HG03558 (cell line): ENCODE measurements around the gene PNRC2.

Source experiments
- ATAC-seq: cut with Tn5 transposase; IDR thresholded peaks from one replicate; pipeline ENCODE4 v1.9.1; 2021; ENCODE audit warnings: moderate number of reproducible peaks; ENCODE audit not compliant: unreplicated experiment; ENCODE audit errors: extremely low read depth

PNRC2 gene, protein sequence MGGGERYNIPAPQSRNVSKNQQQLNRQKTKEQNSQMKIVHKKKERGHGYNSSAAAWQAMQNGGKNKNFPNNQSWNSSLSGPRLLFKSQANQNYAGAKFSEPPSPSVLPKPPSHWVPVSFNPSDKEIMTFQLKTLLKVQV

GRCh38 chr1:23959461-23960290, at the start of gene PNRC2:
PNRC2 (plus strand) TSS chr1:23959828; CDS start chr1:23961458, 1,630 bp downstream.
- peak; percentile 47 for ATAC-seq

GRCh38 chr1:23910144-23910543, 49.5 kb upstream of the PNRC2 start:
- ATAC-seq = no peak

- ATAC-seq = no peak
Observed at GRCh38 chr1:23910553-23911246, 48.9 kb upstream of the PNRC2 start.

DNA sequence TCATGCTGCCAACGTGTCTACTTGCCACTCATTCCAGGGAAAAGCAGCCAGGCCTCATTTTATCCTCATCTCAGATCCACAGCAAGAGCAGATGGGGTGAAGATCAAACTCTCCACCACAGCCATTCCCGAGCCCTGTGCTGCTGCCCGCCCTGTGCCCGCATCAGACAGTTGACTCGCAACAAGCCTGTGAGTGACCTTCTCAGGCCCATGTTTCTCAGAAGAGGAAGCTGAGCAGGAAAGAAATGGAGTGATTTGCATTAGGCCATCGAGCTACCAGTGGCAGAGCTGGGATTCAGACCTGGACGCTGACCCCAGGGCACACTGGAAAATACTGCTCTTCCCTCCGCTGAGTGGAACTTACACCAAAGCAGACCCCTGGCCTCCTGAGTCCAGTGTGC, 47.7 kb upstream of the PNRC2 start:
- no peak for ATAC-seq

DNA sequence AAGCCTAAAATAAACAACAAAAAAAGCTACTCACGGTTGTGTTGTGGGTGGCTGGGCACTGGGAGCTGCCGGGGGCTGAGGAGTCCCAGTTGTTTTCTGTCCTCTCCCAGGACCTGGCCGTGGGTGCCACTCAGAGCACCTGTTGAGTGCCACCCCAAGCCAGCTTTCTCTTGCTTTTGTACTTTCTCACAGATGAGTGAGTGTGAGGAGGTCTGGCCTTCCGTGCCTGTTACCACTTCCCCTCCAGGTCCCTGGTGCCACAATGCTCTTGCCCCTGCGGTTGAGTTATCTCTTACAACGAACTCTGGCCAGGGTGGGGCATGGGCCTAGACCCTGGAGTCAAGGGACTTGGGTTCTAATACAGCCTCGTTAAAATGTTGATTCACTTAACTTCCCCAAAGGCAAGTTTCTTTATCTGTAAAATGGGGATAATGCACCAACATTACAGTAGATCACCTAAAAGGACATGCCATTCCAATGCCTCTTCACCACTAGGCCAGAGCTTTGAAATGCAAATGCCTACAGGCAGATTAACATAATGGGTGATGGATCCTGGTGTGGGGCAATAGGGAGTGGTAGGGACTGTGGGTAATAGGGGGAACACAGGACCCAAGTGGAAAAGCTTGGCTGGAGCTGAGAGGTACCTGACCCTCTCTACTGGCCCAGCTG, 46.3 kb upstream of the PNRC2 start, which contains the start of gene CNR2:
CNR2 (minus strand) TSS at position 151 of the 669 bp plus-strand sequence. CDS start 37,745 bp downstream, outside the sequence.
- ATAC-seq = no peak

DNA sequence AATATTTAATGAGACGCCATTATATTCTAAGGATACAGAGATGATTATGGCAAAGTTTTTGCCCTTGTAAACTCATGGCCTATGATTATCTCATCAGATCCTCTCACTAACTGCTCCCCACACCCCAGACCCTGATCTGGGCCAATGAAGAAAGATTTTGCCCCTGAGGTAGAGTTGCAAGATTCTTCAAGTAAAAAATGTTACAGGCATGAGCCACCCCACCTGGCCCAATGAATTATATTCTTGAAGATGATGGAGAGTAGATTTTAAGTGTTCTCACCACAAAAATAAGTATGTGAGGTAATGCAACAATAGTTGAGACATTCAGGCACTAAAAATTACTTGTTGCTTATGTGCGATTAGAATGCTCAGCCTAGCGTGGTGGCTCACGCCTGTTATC, 44.7 kb upstream of the PNRC2 start:
- ATAC-seq = no peak

GRCh38 chr1:23915466-23915865, 44.2 kb upstream of the PNRC2 start:
- ATAC-seq = no peak

DNA sequence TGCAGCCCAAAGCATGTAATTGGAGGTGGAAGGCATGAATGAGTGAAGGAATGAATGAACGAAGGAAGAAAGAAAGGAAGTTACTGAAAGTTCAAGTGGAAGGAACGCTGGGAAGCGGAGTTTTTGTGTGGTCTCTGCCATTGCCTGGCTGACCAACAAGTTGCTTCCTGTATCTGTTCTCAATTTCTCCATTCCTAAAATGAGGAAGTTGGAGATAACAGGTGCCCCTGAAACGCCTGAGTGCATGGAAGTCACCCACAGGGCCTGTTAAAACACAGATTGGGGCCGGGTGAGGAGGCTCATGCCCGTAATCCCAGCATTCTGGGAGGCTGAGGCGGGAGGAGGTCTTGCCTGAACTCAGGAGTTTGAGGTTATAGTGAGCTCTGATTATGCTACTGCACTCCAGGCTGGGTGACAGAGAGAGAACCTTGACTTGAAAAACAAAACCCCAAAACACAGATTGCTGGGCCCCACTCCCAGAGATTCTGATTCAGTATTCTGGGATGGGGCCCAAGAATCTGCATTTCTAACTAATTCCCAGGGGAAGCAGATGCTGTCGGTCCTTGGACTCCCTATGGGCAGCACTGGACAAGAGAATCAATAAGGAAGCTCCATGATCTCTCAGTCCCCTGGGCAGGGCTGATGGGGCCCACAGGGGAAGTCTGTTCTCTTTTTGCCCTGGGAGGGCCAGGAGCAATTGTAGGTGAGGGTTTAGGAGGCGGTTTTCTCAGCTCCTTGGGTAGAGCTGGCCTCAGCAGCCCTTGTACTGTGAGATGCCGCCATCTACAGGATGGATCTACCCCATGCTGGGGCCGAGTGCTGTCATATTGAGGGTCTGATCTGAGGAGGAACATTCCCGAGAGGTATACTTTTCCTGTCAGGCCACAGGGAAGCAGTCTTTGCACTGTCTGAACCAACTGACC, 43.2 kb upstream of the PNRC2 start:
- no peak for ATAC-seq

DNA sequence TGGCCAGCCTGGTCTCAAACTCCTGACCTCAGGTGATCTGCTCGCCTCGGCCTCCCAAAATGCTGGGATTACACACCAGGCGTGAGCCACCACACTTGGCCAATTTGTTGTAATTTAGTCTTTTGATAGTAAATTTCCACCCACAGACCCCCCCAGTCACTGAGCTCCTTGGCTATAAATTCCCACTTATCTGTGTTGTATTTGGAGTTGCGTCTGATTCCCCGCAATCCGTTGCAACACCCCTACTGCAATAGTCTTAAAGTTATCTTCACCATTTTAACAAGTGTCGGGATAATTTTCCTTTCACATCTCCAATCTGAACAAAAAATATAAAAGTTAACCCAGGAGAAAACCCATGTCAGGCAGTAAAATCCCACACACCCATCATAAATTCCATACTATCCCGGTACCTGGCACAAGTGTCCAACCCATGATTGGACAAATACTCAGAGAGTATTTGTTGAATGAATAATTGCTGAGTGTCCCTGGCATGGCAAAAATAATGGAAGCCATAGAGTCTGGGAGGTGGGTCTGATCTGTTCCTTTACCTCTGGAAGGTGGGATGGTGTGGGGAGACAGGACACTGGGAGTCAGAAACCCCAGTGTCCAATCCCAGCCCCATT, 37.2 kb upstream of the PNRC2 start:
- no peak for ATAC-seq

GRCh38 chr1:23923592-23924499, 35.8 kb upstream of the PNRC2 start:
- ATAC-seq = no peak

DNA sequence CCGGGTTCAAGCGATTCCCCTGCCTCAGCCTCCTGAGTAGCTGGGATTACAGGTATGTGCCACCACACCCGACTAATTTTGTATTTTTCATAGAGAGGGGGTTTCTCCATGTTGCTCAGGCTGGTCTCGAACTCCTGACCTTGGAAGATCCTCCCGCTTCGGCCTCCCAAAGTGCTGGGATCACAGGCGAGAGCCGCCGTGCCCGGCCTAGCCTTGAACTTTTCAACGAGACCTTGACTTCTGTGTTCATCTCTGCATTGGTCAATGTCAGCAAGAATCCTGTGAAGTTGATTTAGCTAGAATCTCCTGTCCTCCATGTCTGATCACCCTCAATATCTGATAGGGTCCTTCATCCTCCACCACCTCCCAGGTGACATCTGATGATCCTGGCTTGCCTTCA, 35.0 kb upstream of the PNRC2 start:
- ATAC-seq = no peak

DNA sequence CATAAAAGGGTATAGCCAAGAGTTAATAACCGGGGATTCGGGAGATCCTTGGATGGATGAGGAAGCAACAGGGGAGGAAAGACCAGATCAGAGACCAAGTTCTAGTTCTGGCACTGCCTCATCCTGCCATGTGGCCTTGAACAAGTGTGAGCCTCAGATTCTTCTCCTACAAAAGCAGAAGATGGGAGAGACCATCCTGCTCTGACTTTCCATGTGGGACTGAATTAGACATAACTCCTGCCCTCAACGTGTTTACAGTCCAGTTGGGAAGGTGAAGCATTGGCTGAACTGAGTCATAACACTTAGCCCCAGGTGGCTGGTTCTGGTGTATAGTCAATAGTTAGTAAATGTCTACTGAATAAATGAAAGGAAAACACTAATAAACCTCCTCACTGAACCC, 34.3 kb upstream of the PNRC2 start:
- ATAC-seq = no peak

- ATAC-seq = no peak
Observed at GRCh38 chr1:23927097-23927496, 32.5 kb upstream of the PNRC2 start.

- no peak for ATAC-seq
Observed at GRCh38 chr1:23928789-23929188, 30.8 kb upstream of the PNRC2 start.

DNA sequence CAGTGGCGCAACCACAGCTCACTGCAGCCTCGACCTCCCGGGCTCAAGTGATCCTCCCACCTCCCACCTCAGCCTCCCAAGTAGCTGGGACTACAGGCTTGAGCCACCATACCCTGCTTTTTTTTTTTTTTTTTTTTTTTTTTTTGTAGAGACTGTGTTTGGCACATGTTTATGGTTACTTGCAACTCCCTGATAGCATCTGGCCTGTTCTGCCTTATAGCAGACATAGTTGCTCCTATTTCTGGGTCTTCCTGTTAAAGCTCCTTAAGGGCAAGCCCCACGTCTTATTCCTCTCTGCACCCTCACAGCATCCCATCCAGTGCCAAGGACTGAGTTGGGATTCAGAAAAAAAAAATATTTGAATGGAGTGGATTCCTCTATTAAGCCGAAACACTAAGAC, 29.4 kb upstream of the PNRC2 start:
- no peak for ATAC-seq

DNA sequence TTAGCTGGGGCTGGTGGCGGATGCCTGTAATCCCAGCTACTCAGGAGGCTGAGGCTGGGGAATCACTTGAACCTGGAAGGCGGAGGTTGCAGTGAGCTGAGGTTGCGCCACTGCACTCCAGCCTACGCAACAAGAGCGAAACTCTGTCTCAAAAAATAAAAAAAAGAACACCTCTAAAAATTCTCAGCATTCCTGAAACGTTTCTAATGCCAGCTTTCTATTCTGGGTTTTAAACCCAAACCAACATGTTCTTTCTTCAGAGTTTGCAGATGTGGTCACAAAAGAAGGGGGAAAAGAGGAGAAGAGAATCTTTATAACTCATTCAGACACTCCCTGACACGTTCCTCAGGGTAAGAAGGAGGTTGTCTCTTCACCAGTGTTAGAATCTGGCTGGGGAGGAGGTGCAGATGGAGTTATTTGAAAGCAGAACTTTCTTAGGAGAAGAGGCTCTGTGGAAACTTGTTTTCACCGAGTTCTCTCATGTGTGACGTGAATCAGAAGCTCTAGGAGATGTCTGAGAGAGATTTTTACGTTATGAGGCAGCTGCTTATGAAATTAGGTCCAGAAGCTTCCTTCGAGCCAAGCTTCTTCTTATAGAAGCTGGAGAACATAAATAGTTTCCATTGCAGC, 28.7 kb upstream of the PNRC2 start:
- no peak for ATAC-seq

DNA sequence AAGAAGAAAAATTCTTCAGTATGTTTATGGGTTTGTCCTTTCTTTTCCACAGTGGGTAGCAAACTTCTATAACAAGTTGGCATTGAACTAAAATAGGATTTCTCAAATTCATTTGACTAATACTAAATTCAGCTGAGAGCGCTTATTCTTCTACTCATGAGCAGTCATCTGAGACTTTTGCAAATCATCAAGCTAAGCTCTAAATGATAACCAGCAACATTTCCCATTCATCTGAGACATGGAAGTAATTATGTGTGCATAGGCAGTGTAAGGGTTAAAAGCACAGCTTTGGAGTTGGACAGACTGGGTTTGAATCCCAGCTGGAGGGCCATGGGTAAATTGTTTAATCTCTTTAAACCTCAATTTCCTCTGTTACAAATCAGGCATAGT, 28.1 kb upstream of the PNRC2 start:
- ATAC-seq = no peak
